HG03342 (cell line): ENCODE results near the gene RGL1.

ENCODE experiments used
- ATAC-seq: cut with Tn5 transposase; IDR thresholded peaks from one replicate; pipeline ENCODE4 v1.9.1; 2021; ENCODE audit warnings: mild to moderate bottlenecking, moderate library complexity; ENCODE audit not compliant: unreplicated experiment

Gene RGL1

GRCh38 chr1:183817576-183818288, 12.8 kb downstream of the RGL1 start:
- ATAC-seq = no peak

GRCh38 chr1:183819059-183819458, 14.1 kb downstream of the RGL1 start:
- ATAC-seq = no peak

GRCh38 chr1:183821309-183821888, 16.5 kb downstream of the RGL1 start:
- no peak for ATAC-seq

- ATAC-seq = no peak
These were observed 17.1 kb downstream of the RGL1 start for GRCh38 chr1:183821889-183822611.

- no peak for ATAC-seq
These were observed 19.4 kb downstream of the RGL1 start for GRCh38 chr1:183824291-183824690.

- ATAC-seq = no peak
These were observed 22.9 kb downstream of the RGL1 start for GRCh38 chr1:183827801-183828200.

- ATAC-seq = no peak
These were observed 25.5 kb downstream of the RGL1 start for GRCh38 chr1:183830389-183830788.

GRCh38 chr1:183831311-183831710, 26.4 kb downstream of the RGL1 start:
- no peak for ATAC-seq

- ATAC-seq = no peak
These were observed 27.5 kb downstream of the RGL1 start for GRCh38 chr1:183832459-183832858.

GRCh38 chr1:183834568-183834967, 29.6 kb downstream of the RGL1 start:
- ATAC-seq = no peak

GRCh38 chr1:183836598-183836997, 31.7 kb downstream of the RGL1 start:
- ATAC-seq = no peak

- no peak for ATAC-seq
These were observed 32.1 kb downstream of the RGL1 start for GRCh38 chr1:183837062-183837461.

GRCh38 chr1:183838221-183838620, 33.3 kb downstream of the RGL1 start:
- no peak for ATAC-seq

GRCh38 chr1:183840140-183840539, 35.2 kb downstream of the RGL1 start:
- no peak for ATAC-seq

GRCh38 chr1:183841550-183841949, 36.6 kb downstream of the RGL1 start:
- ATAC-seq = peak; percentile 59

GRCh38 chr1:183841950-183842794, 37.3 kb downstream of the RGL1 start:
- peak; percentile 85 for ATAC-seq

GRCh38 chr1:183842795-183843144, 37.9 kb downstream of the RGL1 start:
- ATAC-seq = peak; percentile 32

- no peak for ATAC-seq
These were observed 39.9 kb downstream of the RGL1 start for GRCh38 chr1:183844806-183845205.

- ATAC-seq = no peak
These were observed 40.8 kb downstream of the RGL1 start for GRCh38 chr1:183845681-183846080.

- no peak for ATAC-seq
These were observed 42.7 kb downstream of the RGL1 start for GRCh38 chr1:183847641-183848040.

GRCh38 chr1:183850852-183851251, 45.9 kb downstream of the RGL1 start:
- ATAC-seq = no peak
